PC-9 (cell line): ENCODE results near the gene TSPAN17.

Experiments used
- CTCF ChIP-seq: fragments of 200-600 bp; sonication (generic); conservative IDR thresholded peaks from 2 replicates; pipeline ENCODE4 v1.6.1; 2017; ENCODE audit warnings: mixed run types, antibody characterized with exemption, mild to moderate bottlenecking, moderate library complexity
- EZH2 ChIP-seq: fragments of 200-600 bp; sonication (generic); IDR thresholded peaks from 2 replicates; pipeline ENCODE4 v1.8.0; 2017; ENCODE audit warnings: antibody characterized with exemption, low read depth

GRCh38 chr5:176614805-176615478 is 32.3 kb upstream of the TSPAN17 start:
- TF ChIP-seq CTCF (no peak), EZH2 (no peak)
